Cardiac fibroblast (primary cell): ENCODE measurements around the gene OR9A2.

ENCODE experiments used
- DNase-seq, 2 donors: peaks; one replicate each; pipeline versions ENCODE4 v3.0.0 to v3.0.0-alpha.2; 2010; ENCODE audit warnings: low read depth in 2 of 2
- H3K4me3 ChIP-seq, 2 donors: replicated peaks in 1 of 2; 1 replicate in 1 of 2; 2 replicates in 1 of 2; pipeline ENCODE4 v1.5.1; 2011; ENCODE audit warnings: low read depth in 2 of 2, low read length in 2 of 2, mild to moderate bottlenecking in 2 of 2, moderate library complexity in 1 of 2
- TF ChIP-seq, protein P1 (sequence below): IDR thresholded peaks from one replicate; pipeline ENCODE4 v1.5.1; 2011; ENCODE audit warnings: low read depth, mild to moderate bottlenecking, low read length, inconsistent platforms

OR9A2 gene

GRCh38 chr7:143027683-143028082, 751 bp upstream of the OR9A2 start:
- H3K4me3 ChIP-seq: no peak overlapping the region
- TF ChIP-seq, protein P1, sequence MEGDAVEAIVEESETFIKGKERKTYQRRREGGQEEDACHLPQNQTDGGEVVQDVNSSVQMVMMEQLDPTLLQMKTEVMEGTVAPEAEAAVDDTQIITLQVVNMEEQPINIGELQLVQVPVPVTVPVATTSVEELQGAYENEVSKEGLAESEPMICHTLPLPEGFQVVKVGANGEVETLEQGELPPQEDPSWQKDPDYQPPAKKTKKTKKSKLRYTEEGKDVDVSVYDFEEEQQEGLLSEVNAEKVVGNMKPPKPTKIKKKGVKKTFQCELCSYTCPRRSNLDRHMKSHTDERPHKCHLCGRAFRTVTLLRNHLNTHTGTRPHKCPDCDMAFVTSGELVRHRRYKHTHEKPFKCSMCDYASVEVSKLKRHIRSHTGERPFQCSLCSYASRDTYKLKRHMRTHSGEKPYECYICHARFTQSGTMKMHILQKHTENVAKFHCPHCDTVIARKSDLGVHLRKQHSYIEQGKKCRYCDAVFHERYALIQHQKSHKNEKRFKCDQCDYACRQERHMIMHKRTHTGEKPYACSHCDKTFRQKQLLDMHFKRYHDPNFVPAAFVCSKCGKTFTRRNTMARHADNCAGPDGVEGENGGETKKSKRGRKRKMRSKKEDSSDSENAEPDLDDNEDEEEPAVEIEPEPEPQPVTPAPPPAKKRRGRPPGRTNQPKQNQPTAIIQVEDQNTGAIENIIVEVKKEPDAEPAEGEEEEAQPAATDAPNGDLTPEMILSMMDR: no peak
- DNase-seq: no peak

DNA sequence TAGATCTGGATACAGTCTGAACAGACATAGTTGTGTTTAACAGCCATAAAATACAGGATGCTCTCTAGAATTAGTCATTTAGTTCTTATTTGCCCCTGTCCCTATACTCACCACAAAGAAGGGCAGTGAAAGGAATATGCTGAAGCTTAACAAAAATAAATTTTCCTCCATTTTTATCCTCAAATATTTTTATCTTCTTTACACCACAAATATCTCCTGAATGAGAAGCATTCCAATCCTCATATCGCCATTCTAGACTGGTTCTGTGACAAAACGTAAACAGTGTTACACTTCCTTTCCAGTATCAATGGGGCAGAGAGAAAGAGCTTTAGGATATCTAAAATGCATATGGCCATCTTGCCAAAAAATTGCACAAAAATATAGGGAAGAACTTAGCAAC, 1.6 kb downstream of the OR9A2 start:
- TF ChIP-seq, protein P1: no peak
- no peak overlapping the region for H3K4me3 ChIP-seq
- DNase-seq: no peak

DNA sequence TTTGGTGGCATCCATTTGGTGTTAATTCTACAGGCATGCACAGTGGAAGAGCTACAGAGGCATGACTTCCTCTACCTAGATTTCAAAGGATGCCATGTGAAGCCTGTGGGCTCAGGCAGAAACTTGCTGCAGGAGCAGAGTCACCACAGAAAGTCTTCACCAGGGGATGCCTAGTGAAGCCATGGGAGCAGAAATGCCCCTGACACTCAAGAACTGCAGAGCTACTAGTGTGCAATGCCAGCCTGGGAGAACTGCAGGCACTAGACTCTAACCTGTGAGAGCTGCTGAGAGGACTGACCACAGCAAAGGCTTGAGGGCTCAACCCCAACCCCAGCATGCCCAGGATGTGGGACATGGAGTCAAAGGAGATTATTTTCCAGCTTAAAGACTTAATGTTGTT, 3.9 kb downstream of the OR9A2 start:
- no peak overlapping the region for H3K4me3 ChIP-seq
- TF ChIP-seq, protein P1: no peak
- no peak for DNase-seq

DNA sequence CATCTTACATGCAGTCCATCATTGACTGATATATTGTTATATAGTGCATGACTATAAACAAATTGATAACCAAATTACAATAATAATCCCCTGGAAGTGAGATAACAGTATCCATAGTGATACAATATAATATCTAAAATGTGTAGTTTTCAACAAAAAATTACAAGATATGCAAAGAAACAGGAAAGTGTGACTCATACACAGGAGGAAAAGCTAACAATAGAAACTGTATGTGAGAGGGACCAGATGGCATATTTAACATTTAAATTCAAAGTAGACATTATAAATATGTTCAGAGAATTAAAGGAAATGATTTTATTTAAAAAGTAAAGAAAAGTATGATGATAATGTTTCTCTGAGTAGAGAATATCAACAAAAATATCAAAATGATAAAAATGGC, 8.0 kb downstream of the OR9A2 start:
- DNase-seq: peak; percentile 46 to 56
- H3K4me3 ChIP-seq: no peak overlapping the region
- TF ChIP-seq, protein P1: no peak

DNA sequence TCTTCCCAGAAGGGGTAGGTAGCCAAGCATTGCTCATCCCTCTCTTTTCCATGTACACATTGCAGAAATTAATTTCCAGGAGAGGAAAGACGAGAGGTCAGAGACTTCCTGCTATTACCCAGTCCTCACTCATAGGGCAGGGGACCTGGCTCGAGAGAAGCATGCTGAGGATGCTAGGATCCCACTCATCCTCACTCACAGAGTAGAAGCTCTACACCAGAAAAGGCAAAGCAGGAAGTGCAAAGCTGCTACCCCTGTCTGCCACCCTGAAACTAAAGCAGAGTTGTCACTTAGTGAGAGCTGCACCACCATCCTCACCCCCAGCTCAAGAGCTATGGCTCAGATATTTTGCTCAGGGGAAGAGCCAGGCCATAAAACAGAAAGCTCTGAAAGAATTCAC, 9.9 kb downstream of the OR9A2 start:
- no peak overlapping the region for H3K4me3 ChIP-seq
- DNase-seq: no peak
- TF ChIP-seq, protein P1: no peak

DNA sequence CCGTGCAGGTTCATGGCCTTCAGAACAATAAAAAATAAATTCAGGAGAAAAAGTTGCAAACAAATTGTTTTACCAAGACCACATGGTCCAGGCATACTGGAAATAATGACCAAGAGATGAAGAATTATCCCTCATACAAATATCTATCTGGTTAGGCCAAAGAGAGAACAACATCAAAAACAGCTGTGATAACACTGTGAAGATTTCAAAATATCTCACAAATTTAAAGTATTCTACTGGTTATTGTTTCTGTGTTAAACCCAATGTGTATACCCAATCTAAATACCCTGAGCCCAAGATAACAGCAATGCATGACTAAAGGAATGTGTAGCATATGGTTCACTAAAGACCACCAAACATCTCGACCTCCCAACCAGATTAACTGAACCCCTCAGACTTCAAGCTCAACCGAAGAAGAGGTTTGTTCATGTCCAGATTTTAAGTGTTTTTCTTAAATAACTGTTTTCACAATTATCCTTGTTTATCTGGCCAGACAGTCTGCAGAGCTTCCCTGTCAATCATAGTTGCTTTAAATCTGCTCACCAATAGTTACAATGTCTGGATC, 10.9 kb downstream of the OR9A2 start:
- peak in 1 of 2 donors; percentile 72 for DNase-seq
- TF ChIP-seq, protein P1: no peak
- no peak overlapping the region for H3K4me3 ChIP-seq

DNA sequence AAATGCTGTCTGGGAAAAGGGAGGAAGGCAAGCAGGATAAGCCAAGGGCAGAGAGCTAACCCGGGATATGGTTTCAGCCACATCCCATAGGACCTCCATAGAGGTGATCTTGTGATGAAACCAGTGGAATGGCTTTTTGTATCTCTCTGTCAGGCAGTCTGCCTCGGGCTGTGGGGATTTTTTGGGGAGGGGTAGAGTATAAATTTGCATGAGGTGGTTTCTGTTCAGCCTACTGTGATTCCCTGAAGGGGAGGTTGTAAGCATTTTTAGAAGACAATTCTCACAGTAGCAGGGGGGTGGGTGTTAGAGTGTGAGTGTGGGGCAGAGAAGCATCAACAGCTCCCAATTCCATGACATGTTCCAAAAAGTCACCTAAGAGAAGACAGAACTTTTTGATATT, 11.8 kb downstream of the OR9A2 start:
- no peak overlapping the region for H3K4me3 ChIP-seq
- no peak for DNase-seq

More for the DNA sequence above, 11.8 kb downstream of the OR9A2 start:
- TF ChIP-seq, protein P1: no peak
